Coronary artery (tissue), 2 donors: ENCODE results near the gene AHCY.
"Not testable (repeated sequence)": the region's sequence is repeated elsewhere in the genome, so short reads cannot be mapped to it uniquely, and the experiment has no call there.

ENCODE experiments used
- DNase-seq: peaks from one replicate; pipeline ENCODE4 v3.0.0-alpha.2; 2017; ENCODE audit warnings: low spot score
- H3K27ac ChIP-seq, 2 donors: fragments of 200-600 bp; sonication (generic); one replicate each; pipeline ENCODE4 v1.5.1; 2016 to 2019
- H3K4me3 ChIP-seq: fragments of 200-600 bp; sonication (generic); 2 replicates; pipeline ENCODE4 v1.5.1; 2016; ENCODE audit warnings: mild to moderate bottlenecking, moderate library complexity
- CTCF ChIP-seq: fragments of 200-600 bp; sonication (generic); IDR thresholded peaks from one replicate; pipeline ENCODE4 v1.5.1; 2019; ENCODE audit warnings: antibody characterized with exemption

The AHCY gene

GRCh38 chr20:34343458-34344211 lies 40.5 kb upstream of the AHCY start:
- Histone ChIP-seq H3K4me3 (no peak overlapping the region), H3K27ac (no peak overlapping the region)
- TF ChIP-seq CTCF = no peak
- DNase-seq = no peak

GRCh38 chr20:34341199-34341598 lies 38.0 kb upstream of the AHCY start:
- not testable (repeated sequence) for H3K4me3 ChIP-seq, DNase-seq, H3K27ac ChIP-seq

- H3K4me3 ChIP-seq, DNase-seq, H3K27ac ChIP-seq: not testable (repeated sequence)
These were observed 37.6 kb upstream of the AHCY start for GRCh38 chr20:34340726-34341125.

GRCh38 chr20:34337982-34338726 lies 35.0 kb upstream of the AHCY start:
- TF ChIP-seq CTCF = no peak
- H3K4me3 ChIP-seq = no peak overlapping the region
- no peak overlapping the region for H3K27ac ChIP-seq
- no peak for DNase-seq

- H3K27ac ChIP-seq = no peak overlapping the region
- no peak overlapping the region for H3K4me3 ChIP-seq
- TF ChIP-seq CTCF = no peak
- DNase-seq = no peak
These were observed 34.4 kb upstream of the AHCY start for GRCh38 chr20:34337544-34337943.

- TF ChIP-seq CTCF = no peak
- no peak overlapping the region for H3K27ac ChIP-seq
- no peak overlapping the region for H3K4me3 ChIP-seq
- no peak for DNase-seq
These were observed 31.7 kb upstream of the AHCY start for GRCh38 chr20:34334654-34335407.

GRCh38 chr20:34333786-34334185 lies 30.6 kb upstream of the AHCY start:
- no peak for DNase-seq
- no peak overlapping the region for H3K4me3 ChIP-seq
- no peak for TF ChIP-seq CTCF
- H3K27ac ChIP-seq = no peak overlapping the region
